Measurements from ENCODE around the gene PRICKLE1.

Gene PRICKLE1

GRCh38 chr12:42472376-42472775 lies 117.2 kb downstream of the PRICKLE1 start:
- TF ChIP-seq, protein P1, sequence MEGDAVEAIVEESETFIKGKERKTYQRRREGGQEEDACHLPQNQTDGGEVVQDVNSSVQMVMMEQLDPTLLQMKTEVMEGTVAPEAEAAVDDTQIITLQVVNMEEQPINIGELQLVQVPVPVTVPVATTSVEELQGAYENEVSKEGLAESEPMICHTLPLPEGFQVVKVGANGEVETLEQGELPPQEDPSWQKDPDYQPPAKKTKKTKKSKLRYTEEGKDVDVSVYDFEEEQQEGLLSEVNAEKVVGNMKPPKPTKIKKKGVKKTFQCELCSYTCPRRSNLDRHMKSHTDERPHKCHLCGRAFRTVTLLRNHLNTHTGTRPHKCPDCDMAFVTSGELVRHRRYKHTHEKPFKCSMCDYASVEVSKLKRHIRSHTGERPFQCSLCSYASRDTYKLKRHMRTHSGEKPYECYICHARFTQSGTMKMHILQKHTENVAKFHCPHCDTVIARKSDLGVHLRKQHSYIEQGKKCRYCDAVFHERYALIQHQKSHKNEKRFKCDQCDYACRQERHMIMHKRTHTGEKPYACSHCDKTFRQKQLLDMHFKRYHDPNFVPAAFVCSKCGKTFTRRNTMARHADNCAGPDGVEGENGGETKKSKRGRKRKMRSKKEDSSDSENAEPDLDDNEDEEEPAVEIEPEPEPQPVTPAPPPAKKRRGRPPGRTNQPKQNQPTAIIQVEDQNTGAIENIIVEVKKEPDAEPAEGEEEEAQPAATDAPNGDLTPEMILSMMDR (IDR thresholded peaks at IDR 0.05; ENCODE audit: low read depth, low read length) = no peak
- no peak for DNase-seq (ENCODE audit: low read depth in 2 of 2)
- H3K4me3 ChIP-seq (replicated peaks in 1 of 2; ENCODE audit: low read depth in 2 of 2, low read length in 2 of 2) = no peak overlapping the region

- no peak for DNase-seq (ENCODE audit: low read depth in 2 of 2)
- TF ChIP-seq, protein P1 (IDR thresholded peaks at IDR 0.05; ENCODE audit: low read depth, low read length) = no peak
- no peak overlapping the region for H3K4me3 ChIP-seq (replicated peaks in 1 of 2; ENCODE audit: low read depth in 2 of 2, low read length in 2 of 2)
These were observed 120.0 kb downstream of the PRICKLE1 start for GRCh38 chr12:42469355-42470175.

GRCh38 chr12:42468921-42469320 lies 120.6 kb downstream of the PRICKLE1 start:
- H3K4me3 ChIP-seq (replicated peaks in 1 of 2; ENCODE audit: low read depth in 2 of 2, low read length in 2 of 2) = no peak overlapping the region
- TF ChIP-seq, protein P1 (IDR thresholded peaks at IDR 0.05; ENCODE audit: low read depth, low read length) = no peak
- no peak for DNase-seq (ENCODE audit: low read depth in 2 of 2)

DNA sequence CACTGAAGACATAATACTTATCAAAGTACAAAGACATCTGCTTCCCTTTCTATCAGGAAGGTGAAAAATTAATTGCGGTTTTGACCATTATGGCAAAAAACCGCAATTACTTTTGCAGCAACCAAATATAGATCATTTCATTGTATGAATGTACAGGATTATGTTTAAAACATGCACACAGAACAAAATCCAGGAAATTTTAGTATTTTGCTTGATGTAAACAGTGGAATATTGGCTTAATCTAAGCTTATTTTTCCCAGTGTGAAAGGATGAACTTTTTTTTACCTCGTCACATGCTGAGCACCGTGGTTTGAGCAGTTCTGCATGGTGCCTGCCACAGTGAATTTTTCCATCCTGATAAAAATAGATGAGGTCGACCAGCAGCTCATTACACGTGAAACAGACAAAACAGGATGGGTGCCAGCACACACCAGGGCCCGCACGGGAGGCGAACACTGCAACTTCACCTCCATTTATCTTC lies 121.2 kb downstream of the PRICKLE1 start:
- H3K4me3 ChIP-seq (replicated peaks in 1 of 2; ENCODE audit: low read depth in 2 of 2, low read length in 2 of 2) = no peak overlapping the region
- TF ChIP-seq, protein P1 (IDR thresholded peaks at IDR 0.05; ENCODE audit: low read depth, low read length) = no peak
- no peak for DNase-seq (ENCODE audit: low read depth in 2 of 2)

- TF ChIP-seq, protein P1 (IDR thresholded peaks at IDR 0.05; ENCODE audit: low read depth, low read length) = no peak
- no peak for DNase-seq (ENCODE audit: low read depth in 2 of 2)
- H3K4me3 ChIP-seq (replicated peaks in 1 of 2; ENCODE audit: low read depth in 2 of 2, low read length in 2 of 2) = no peak overlapping the region
These were observed 125.9 kb downstream of the PRICKLE1 start for GRCh38 chr12:42463671-42464070.

DNA sequence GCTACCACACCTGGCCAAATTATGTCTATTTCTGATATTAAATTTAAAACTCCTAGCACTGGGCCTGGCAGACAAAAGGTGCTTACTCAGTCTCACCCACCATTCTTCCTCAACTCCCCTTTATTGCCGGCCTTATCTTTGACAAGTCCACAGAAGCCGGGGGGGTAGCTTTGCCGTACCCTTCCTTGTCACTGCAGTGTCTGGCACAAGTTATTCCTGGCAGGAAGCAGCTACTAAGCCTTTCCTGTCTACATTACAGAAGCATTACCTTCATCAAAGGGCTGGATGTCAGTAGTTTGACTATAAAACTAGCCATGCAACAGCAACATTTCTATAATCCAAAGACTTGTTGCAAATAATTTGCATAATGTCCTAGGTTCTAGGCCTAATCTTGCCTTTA lies 127.1 kb downstream of the PRICKLE1 start:
- H3K4me3 ChIP-seq (replicated peaks in 1 of 2; ENCODE audit: low read depth in 2 of 2, low read length in 2 of 2) = no peak overlapping the region
- TF ChIP-seq, protein P1 (IDR thresholded peaks at IDR 0.05; ENCODE audit: low read depth, low read length) = no peak
- DNase-seq (ENCODE audit: low read depth in 2 of 2) = no peak
